ENCODE measurements around the gene RFX6. TPM values are rescaled to one million over a fixed set of nuclear protein-coding genes. Genes with fewer than 3 reads are reported as not detected.

Gene RFX6
- total RNA-seq, 1 donor from 2014 or later, result 0.72 TPM

DNA sequence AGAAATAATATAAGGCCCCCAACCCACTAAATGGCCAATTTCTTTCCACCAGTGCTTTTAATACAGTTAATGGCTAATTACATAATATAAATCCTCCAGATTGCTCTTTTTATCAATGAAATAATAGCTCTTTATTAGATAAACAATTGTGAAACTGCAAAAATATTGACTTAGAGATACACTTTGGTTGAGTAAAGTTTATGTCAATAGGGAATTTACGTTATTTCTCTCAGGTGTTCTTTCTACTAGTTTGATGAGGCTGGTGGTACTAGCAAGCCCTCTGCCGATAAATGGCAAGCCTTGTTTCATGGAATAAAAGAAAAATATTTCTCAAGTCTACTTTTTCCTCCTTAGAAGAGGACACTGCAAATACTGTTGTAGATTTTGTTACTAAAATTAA is 18.9 kb downstream of the RFX6 start:
- DNase-seq (ENCODE audit: low spot score), result no peak

DNA sequence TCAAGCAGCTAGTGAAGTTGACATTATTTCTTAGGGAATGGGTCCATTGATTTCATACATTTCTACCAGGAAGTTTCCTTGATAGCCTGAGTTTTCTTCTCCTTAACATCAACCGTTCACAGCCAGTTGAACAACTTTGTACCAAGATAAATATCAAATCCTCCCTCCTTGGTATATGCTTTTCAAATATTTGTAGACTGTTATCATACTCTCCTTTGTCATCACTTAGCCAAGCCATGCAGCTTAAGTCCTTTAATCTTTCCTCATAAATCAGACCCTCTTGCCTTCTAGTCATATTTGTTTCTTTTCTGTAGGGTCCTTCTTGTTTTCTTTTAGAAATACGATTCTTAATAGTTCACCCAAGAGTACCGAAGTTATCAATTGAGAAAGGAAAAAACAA is 25.6 kb downstream of the RFX6 start:
- peak; percentile 49 for DNase-seq (ENCODE audit: low spot score)

DNA sequence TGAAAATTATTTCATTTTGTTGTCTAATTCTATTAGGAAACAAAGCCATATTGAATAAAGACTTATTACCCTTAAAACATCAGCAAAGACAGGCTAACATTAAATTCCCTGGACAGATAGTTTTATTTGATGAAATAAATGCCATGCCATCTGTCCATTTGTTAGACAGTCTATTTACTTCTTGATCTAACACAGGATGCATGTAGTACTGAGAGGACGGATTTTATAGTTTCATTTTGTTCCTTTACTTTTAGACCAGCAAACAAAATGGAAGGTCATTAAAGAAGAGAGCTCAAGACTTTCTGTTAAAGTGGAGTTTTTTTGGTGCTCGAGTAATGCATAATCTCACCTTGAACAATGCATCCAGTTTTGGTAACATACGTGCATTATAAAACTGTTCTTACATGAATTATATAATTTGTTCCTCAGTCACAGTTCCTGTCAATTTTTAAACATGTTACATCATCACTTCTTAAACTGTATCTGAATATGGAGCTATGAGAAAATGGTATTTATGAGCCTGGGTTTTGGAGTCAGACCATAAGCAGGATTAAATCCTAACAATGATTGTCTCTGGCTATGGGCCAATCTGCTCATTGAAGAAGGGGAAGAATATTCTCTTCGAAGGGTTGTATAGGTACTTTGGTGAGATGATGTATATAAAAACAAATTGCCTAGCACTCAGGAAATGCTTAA is 46.0 kb downstream of the RFX6 start:
- DNase-seq (ENCODE audit: low spot score), result no peak

DNA sequence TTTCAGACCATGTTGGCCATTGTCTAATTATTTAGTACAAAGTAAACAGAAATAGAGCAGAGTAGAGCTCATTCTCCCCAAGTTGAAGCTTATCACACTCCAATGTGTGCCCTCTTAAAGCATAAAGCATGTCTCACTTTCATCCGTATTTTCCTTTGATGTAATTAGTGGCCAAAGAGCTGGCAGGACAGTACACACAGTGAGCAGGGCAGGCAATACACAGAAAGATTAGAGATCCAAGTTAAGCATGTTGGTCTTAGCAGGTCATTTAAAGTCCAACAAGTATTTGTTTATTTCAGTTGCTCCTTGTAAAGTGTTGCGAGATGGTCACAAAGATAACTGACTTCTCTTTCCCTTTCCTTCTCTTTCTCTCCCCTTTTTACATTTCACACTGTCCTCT is 47.2 kb downstream of the RFX6 start:
- no peak for DNase-seq (ENCODE audit: low spot score)

DNA sequence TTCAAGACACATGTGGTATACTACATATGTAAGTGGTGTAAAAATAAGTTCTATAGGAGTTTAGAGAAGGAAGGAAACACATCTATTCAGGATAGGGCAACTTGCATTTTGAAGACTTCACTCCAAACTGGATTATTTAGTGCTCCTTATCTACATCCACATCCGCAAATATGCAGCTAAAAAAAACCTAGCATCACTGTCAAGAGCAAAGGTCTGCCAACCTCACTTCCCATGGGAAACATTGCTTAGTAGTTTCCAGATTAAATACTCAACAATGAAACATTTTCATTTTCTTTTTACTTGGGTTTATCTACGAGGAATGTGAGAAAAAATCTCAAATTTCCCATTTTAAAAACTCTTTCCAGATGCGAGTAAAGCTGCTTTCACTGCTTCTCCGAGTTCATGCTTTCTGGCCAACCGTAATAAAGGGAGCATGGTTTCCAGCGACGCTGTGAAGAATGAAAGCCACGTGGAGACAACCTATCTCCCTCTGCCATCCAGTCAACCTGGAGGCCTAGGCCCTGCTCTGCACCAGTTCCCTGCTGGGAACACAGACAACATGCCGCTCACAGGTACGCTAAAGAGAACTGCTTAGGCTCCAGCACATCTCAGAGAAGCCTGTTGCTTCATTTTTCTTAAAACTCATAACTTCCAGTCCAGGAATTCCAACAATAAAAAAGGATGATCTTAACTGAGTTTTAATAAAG is 48.2 kb downstream of the RFX6 start:
- no peak for DNase-seq (ENCODE audit: low spot score)

DNA sequence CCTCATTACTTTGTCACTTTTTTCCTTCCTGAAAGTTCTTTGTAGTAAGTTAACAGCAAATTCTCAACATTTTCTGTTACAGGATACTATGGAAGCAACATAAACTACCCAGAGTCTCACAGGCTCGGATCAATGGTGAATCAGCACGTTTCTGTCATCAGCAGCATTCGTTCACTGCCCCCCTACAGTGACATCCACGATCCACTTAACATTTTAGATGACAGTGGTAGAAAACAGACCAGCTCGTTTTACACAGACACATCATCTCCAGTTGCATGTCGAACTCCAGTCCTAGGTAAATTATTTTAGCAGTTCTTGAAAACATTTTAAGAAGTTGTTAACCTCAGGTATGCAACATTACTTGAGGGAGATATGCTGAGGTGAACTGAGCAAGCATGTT is 51.6 kb downstream of the RFX6 start:
- peak; percentile 68 for DNase-seq (ENCODE audit: low spot score)

DNA sequence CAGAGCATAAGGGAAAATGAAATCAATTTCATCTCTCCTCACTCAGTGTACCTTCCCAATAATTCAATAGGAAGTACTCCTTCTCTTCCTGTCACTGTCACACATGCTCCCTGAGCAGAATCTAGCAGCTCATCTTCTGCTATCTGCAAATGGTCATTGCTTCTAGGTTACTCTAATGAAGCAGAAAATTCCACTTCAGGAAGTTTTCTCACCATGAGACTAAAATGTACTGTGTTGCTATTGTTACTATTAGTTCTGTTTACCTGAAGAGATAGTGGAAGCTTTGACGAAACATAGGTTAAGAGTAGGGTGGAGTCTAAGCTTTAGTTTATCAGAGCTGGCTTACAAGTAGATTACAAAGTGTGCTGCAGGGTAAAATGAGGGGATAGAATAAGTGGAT is 52.8 kb downstream of the RFX6 start:
- peak; percentile 15 for DNase-seq (ENCODE audit: low spot score)

DNA sequence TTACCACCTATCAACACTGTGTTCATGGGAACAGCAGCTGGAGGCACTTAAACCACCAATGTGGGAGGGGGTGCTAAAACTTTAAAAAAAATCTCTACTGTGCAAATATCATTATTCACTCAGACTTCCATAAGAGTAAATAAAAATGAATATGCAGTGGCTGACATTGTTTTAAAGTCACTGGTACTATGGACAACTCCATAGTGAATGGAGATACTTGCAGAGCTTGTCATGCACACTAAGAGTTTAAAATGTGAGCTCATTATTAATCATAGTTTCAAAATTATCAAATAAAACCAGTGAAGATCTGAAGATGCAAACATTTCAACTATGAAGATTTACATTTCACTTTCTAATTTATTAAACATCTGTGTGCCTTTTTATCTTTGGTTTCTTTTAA is 54.4 kb downstream of the RFX6 start:
- no peak for DNase-seq (ENCODE audit: low spot score)

DNA sequence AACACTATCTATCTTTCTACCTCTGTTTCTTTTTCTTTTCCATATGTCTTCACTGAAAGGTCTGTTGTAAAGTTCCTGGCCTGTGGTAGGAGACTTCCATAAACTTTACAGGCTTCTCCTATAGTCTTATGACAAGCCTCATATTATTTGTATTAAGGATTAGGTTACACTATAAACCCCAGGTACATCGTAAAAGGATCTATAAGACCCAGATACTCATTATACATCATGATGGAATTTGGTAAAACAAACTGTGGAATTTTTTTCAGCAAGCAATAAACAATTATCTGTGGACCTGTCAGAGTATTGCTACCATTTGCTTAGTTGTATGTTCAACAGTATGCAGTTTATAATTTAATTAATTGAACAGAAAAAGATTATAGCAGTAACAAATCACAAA is 55.5 kb downstream of the RFX6 start:
- no peak for DNase-seq (ENCODE audit: low spot score)

DNA sequence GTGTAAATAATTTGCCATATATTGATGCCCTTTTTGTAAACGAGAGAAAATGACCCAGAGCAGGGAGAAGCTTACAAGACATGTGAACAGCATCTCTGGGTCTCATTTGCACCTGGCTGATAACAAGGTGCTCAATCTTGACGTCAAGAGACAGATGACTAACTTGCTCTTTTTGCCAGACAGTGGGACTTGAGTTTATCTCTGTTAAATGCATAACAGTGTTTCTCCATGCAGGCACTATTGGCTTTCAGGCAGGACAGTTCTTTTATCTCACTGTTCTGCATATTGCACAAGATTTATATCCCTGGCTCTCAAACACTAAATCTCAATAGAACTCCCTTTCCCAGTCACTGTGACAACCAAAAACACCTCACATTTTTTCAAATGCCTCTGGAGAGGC is 56.4 kb downstream of the RFX6 start:
- DNase-seq (ENCODE audit: low spot score), result peak; percentile 74

DNA sequence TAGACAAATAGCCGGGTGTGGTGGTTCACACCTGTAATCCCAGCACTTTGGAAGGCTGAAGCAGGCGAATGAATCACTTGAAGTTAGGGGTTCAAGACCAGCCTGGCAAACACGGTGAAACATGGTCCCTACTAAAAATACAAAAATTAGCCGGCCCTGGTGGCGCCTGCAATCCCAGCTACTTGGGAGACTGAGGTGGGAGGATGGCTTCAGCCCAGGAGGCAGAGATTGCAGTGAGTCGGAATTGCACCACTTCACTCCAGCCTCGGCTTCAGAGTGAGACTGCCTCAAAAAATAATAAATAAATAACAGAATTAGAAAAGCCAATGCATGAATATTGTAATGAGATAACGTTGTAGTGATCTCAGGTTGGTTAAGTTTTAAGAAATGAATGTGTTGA is 61.3 kb downstream of the RFX6 start:
- no peak for DNase-seq (ENCODE audit: low spot score)

DNA sequence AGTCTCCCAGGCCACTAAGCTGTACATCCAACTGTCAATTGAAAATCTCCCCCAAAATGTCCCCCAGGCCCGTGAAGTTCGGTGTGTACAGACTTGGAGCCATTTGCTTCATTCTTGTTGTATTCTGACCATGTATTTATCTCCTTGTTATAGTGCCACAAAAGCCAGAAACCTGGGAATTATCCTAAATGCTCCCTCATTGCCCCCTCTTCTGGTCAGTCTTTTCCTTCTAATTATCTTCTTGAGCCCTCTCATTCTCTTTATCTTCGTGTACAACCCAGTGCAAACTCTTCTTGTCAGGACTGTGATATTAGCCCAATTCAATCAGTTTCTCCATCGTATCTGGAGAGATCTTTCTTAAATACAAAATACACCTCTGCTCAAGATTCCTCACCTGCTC is 64.7 kb downstream of the RFX6 start:
- DNase-seq (ENCODE audit: low spot score), result no peak

DNA sequence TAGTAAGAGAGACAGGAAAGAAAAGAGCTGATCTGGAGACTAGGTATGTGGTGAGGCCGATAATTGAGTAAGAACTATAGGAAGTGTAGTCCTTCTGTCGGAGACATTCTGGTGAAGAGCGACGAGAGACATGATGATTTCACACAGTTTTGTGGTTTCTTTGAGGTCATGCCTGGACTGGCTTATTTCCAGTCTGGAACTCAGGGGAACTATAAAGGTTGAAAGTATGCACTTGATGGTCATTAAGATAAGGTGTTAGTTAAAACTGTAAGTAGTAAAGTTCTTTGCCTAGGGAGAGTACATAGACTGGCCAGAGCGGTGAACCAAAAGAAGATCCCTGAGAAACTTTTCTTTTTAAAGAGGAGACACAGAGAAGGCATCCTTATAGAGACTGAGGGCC is 68.8 kb downstream of the RFX6 start:
- peak; percentile 32 for DNase-seq (ENCODE audit: low spot score)

DNA sequence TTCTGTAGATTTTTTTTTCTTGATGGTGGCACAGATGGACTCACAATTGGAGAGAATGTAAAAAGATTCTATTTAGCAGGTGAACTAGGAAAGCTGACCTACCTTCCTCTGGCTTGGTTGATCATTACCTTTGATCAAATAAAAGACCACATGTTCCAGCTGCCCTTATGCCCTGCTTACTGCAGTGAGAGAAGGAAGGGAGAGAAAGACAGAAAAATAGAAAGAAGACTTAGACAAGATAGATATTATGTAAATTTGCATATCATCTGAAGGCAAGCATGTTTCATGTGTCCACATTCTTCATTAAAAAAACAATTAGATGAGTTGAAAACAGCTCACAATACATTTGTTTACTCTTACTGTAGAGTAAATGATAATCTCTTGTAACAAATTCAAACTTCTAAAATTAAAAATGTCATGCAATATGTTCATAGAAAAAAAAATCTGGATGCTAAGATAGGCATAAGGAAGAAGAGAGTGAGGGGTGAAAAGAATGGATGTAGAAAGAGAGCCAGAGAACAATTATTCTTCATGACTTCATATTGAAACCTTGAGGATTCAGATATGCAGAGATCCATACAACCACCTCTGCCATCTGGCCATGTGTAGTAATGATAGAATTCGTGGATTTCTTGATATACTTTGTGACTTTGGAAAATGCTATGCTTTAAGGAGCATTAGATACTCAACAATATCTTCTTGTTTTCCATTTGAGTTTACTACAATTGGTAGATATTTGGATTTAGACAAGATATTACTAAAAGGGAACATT is 71.7 kb downstream of the RFX6 start:
- DNase-seq (ENCODE audit: low spot score), result no peak

DNA sequence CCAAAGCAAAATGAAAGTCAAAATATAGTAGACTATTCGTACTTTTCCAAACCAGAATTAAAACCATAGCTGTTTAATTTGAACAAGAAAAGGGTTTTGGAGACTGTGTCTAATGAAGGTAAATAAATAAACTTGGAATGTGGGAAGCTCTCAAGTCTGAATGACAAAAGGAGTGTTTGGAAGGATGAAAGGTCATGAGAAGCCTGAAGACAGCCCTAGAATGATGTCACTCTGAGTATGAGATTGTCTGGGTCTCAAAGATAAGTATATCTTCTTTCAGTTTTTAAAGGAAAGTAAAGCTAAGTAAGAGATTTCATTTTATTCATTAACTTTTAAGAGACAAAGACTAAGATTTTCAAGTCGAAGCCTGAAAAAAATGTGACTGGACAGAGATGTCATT is 72.9 kb downstream of the RFX6 start:
- DNase-seq (ENCODE audit: low spot score), result no peak

DNA sequence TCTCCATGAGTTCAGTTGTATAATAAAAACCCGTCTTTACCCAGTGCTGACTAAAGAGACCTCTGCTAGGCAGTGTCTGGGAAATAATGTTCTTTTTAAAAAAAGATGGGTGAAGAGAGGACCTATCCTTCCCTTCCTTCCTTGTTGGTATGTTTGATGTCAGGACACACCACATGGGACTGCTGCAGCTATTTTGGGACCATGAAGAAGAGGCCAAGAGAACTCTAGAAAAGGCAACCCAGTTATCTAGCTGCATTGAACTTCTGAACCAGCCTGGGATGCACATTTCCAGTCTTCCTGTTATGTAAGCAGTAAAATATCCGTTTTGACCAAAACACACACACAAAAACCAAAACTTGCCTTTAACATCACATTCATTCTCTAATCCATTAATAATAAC is 77.3 kb downstream of the RFX6 start:
- no peak for DNase-seq (ENCODE audit: low spot score)

DNA sequence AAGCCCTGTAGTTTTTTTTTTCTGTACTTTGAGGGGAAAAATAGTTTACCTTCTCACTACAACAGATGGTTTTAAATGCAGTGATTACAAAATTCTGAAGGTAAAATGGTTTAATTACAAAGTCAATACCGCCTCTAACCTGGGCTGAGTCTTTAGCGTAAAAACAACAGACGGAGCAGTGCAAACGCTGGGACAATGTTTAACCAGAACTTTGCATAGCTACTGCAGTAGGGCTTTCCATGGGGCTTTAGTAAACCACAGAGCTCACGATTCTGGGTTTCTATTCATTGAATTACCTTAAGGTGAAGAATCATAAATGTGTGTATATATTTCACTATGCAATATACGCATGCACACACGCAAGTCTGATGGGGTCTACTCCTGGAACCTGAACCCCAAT is 77.9 kb downstream of the RFX6 start:
- DNase-seq (ENCODE audit: low spot score), result no peak

DNA sequence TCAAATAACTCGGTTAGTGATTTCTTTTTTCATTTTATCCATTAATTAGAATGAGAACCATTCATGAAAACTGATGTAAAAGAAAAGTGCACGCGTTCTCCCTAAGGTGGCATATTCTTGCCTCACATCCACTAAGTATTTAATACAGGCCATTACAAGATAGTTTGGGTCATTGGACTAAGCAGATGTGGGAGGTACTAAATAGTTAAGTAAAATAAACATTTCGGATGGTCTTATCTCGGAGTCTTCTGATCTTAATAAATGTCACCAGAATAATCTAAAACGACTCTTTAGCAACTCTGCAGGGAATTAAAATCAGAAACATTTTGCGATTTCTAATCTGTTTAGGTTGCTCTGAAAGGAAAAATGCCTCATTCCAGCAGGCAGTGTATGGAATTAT is 78.7 kb downstream of the RFX6 start:
- DNase-seq (ENCODE audit: low spot score), result no peak

DNA sequence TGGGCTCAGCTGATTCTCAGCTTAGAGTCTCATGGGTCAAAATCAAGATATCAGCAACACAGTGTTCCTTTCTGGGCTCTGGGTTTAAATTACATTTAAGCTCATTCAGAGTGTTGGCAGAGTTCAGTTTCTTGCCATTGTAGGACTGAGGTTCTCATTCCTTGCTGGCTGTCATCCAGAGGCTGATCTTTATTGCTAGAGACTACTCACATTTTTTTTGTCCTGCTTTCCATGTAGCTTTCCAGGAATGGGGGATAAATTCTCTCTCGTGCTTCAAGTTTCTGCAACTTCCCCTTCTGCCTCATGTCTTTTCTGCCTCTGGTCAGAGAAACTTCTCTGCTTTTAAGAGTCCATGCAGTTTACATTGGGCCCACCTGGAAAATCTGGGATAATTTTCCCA is 86.9 kb downstream of the RFX6 start:
- DNase-seq (ENCODE audit: low spot score), result peak; percentile 59

DNA sequence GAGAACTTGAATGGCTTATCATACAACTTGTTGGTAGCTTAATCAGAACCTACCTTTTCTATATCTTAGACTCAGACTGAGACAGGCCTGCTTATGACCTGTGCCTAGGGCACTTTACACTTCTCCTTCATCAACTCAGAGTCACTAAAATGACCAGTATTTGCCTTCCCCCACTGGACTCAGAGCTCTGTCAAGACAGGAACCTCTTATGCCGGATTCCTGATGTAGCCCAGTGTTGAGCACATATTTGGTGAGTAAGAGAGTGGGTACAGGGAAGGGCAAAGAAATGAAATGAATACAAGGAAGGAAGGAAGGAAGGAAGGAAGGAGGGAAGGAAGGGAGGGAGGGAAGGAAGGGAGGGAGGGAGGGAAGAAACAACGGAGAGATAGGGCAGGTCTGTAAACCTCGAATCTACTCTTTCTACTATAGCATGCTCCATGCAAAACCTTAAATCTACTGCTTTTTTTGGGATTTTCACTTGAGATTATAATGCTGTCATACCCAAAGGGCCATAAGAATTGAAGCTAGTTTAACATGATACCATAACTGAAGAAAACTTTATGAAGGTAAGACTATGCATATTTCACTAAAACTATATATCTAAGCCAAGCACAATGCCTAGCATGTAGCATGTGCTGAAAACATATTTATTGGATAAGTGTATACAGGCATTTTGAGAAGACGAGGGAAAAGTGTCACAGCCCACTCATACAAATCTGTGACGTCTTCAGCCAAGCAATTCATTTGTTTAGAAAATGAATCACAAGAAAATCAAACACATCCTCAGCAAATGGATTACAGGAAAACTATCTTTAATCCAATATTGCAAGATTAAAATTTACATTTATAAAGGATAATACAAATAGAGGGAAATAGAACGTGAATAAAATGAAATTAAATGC is 89.9 kb downstream of the RFX6 start:
- DNase-seq (ENCODE audit: low spot score), result no peak

DNA sequence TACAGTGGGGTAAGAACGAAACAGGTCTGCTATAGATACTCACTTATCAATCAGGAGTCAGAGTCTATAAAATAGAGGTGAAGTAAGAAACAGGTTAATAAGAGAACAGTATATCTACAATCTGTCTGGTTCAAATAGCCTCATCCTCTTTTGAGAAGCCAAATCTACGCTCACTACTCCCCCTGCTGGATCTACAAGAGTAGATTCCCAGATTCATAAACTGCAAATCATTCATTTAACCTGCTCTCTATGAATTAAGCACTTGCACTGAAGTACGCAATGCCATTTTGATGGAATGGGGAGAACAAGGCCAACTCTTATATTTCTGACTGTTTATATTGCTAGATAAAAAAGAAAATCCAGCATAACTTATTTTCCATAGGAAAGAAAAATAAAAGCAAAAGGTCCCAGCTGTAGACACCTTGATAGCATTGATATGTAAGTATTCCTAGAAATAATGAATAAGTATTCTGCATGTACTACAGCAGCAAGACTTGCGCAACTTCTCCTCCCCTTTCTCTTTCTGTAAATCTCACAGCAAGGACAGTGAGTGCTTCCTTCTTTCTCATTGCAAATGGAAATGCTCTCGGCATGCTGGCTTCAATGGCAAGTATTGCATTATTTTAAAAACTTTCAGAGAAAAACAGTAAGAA is 92.3 kb downstream of the RFX6 start:
- peak; percentile 66 for DNase-seq (ENCODE audit: low spot score)

All from umbilical cord (tissue), 2 donors.